KOPT-K1 (cell line): ENCODE measurements around the gene MLC1.

Experiments used
- H3K27ac ChIP-seq: fragments of 200-600 bp; sonication (generic); 2 replicates; pipeline ENCODE4 v1.5.1; 2016; ENCODE audit warnings: antibody characterized with exemption, mild to moderate bottlenecking, low read depth, low read length; ENCODE audit not compliant: poor library complexity, severe bottlenecking
- H3K36me3 ChIP-seq: fragments of 200-600 bp; sonication (generic); 2 replicates; pipeline ENCODE4 v1.5.1; 2017; ENCODE audit warnings: antibody characterized with exemption, mild to moderate bottlenecking, low read length, moderate library complexity; ENCODE audit not compliant: insufficient read depth
- H3K9me3 ChIP-seq: fragments of 200-600 bp; sonication (generic); 2 replicates; pipeline ENCODE4 v1.5.1; 2017; ENCODE audit warnings: antibody characterized with exemption, low read length, mild to moderate bottlenecking; ENCODE audit not compliant: insufficient read depth, poor library complexity, severe bottlenecking

The MLC1 gene

GRCh38 chr22:50014053-50014501 lies 71.1 kb downstream of the MLC1 start:
- Histone ChIP-seq H3K27ac (no peak overlapping the region), H3K36me3 (no peaks in the 10 kb centered on the region), H3K9me3 (no peaks in the 10 kb centered on the region)

- Histone ChIP-seq H3K27ac (no peak within 1 kb of the TSS), H3K36me3 (no peaks in the 10 kb centered on the region), H3K9me3 (no peaks in the 10 kb centered on the region)
Measured at GRCh38 chr22:50012211-50013181, 72.7 kb downstream of the MLC1 start, which contains the start of gene IL17REL. IL17REL (minus strand) TSS chr22:50012765; CDS start chr22:50012646, 119 bp downstream.

- H3K27ac ChIP-seq, result no peak overlapping the region
- no peaks in the 10 kb centered on the region for H3K9me3 ChIP-seq
- H3K36me3 ChIP-seq, result no peaks in the 10 kb centered on the region
Measured at GRCh38 chr22:50011447-50012210, 73.6 kb downstream of the MLC1 start.

GRCh38 chr22:50010676-50011446 lies 74.4 kb downstream of the MLC1 start:
- no peaks in the 10 kb centered on the region for H3K36me3 ChIP-seq
- no peaks in the 10 kb centered on the region for H3K9me3 ChIP-seq
- no peak overlapping the region for H3K27ac ChIP-seq

- H3K9me3 ChIP-seq, result no peaks in the 10 kb centered on the region
- no peak overlapping the region for H3K27ac ChIP-seq
- no peaks in the 10 kb centered on the region for H3K36me3 ChIP-seq
Measured at GRCh38 chr22:50009765-50010675, 75.2 kb downstream of the MLC1 start.
